ENCODE data around the gene TTC31. TPM values are rescaled to one million over a fixed set of nuclear protein-coding genes. Genes with fewer than 3 reads are reported as not detected.

Gene TTC31
- total and polyA plus RNA-seq, 2 donors (not counting 1 experiment from before 2014, with no cell fraction given) = 68.5 to 72.3 TPM

GRCh38 chr2:74436111-74436805 is 46.6 kb upstream of the TTC31 start:
- no peak for TF ChIP-seq EZH2 (IDR thresholded peaks at IDR 0.05; ENCODE audit: borderline replicate concordance, insufficient read depth, low read depth, low read length, poor library complexity, severe bottlenecking)
- TF ChIP-seq CTCF (IDR thresholded peaks at IDR 0.05) = no peak
- intact Hi-C loops (cut with micrococcal nuclease) = no loop called here
- H3K36me3 ChIP-seq (replicated peaks in 1 of 2; ENCODE audit: control extremely low read depth in 1 of 2, control insufficient read depth in 1 of 2, extremely low read depth in 1 of 2, insufficient read depth in 2 of 2, low read length in 1 of 2) = no peaks in the 10 kb centered on the region
- no peak overlapping the region for H3K4me2 ChIP-seq (replicated peaks; ENCODE audit: low read depth, low read length, poor library complexity, severe bottlenecking)
- POLR2A ChIA-PET = no interaction called here
- H3K4me3 Mint-ChIP-seq = no peak overlapping the region
- H3K9ac ChIP-seq (ENCODE audit: low read length) = no peak overlapping the region
- peaks cover 27 to 32% of the 10 kb centered on the region in 2 donors for H3K4me1 ChIP-seq (ENCODE audit: control insufficient read depth in 2 of 2, insufficient read depth in 2 of 2, low read length in 2 of 2)
- H3K27me3 ChIP-seq (replicated peaks in 1 of 4; ENCODE audit: control extremely low read depth in 1 of 4, control insufficient read depth in 3 of 4, insufficient read depth in 4 of 4, low read length in 3 of 4) = peaks cover 0 to 15% (median 3%) of the 10 kb centered on the region in 4 experiments
- no peak overlapping the region for H3K27ac Mint-ChIP-seq
- peaks cover 41% of the 10 kb centered on the region for H3K4me1 Mint-ChIP-seq
- CTCF ChIA-PET = interaction anchor here (0.7 kb wide), 1 partner anchor 62 kb away, joined by 3 read pairs; no protein-coding TSS in a partner anchor
- 96% methylated on average over 34 of the region's 43 CpGs for WGBS (ENCODE audit: insufficient coverage)
- no peaks in the 10 kb centered on the region for H3K79me2 ChIP-seq (ENCODE audit: control insufficient read depth, insufficient read depth, low read length)
- DNase-seq (no peak), ATAC-seq (ENCODE audit: low read depth) (no peak)
- no peaks in the 10 kb centered on the region for H4K20me1 ChIP-seq (ENCODE audit: control insufficient read depth, insufficient read depth, low read length, poor library complexity, severe bottlenecking)
- H3K4me3 ChIP-seq (ENCODE audit: control extremely low read depth in 1 of 5, extremely low read depth in 1 of 5, insufficient read depth in 1 of 5, low read depth in 2 of 5, low read length in 4 of 5) = no peak overlapping the region
- H2AFZ ChIP-seq (ENCODE audit: insufficient read depth, low read depth, low read length, poor library complexity, severe bottlenecking) = no peak overlapping the region
- H3K9me3 ChIP-seq (ENCODE audit: control extremely low read depth in 1 of 3, control insufficient read depth in 2 of 3, insufficient read depth in 1 of 3, low read length in 2 of 3) = peaks cover 0 to 4% (median 0%) of the 10 kb centered on the region in 3 donors
- no peak overlapping the region for H3K27ac ChIP-seq (ENCODE audit: low read length in 2 of 2)
- H3K27me3 Mint-ChIP-seq = peaks cover 3% of the 10 kb centered on the region
- no peaks in the 10 kb centered on the region for H3K9me3 Mint-ChIP-seq (ENCODE audit: insufficient read depth)
